Left ventricle myocardium inferior (tissue), 1 donor: ENCODE data around the gene KLK14. TPM values are rescaled to one million over a fixed set of nuclear protein-coding genes. Genes with fewer than 3 reads are reported as not detected.

ENCODE experiments used
- DNase-seq: peaks from one replicate; pipeline ENCODE4 v3.0.0-alpha.2; 2020
- H3K27ac ChIP-seq: fragments of 200-600 bp; replicated peaks from 2 replicates; pipeline ENCODE4 v1.8.0; 2021
- H3K27me3 ChIP-seq: fragments of 200-600 bp; 2 replicates; pipeline ENCODE4 v1.8.0; 2021; ENCODE audit warnings: low read depth
- H3K36me3 ChIP-seq: fragments of 200-600 bp; 2 replicates; pipeline ENCODE4 v1.8.0; 2021
- H3K4me1 ChIP-seq: fragments of 200-600 bp; 2 replicates; pipeline ENCODE4 v1.8.0; 2021
- H3K4me3 ChIP-seq: fragments of 200-600 bp; 2 replicates; pipeline ENCODE4 v1.8.0; 2021; ENCODE audit warnings: mild to moderate bottlenecking, moderate library complexity
- H3K9me3 ChIP-seq: fragments of 200-600 bp; replicated peaks from 2 replicates; pipeline ENCODE4 v1.8.0; 2021
- intact Hi-C: fragments of 100-400 bp; cut with micrococcal nuclease; formaldehyde crosslinking; loops from one replicate; pipeline ENCODE4 v1.11.0; 2022
- total RNA-seq: library from RNA; stranded (reverse); fragmentation: NEBNext Ultra II Directional; extraction: Animal tissue kit (Norgen Biotek cat#: 25700); gene quantifications from one replicate; pipeline ENCODE4 v1.2.1, GENCODE V29; 2021
- TF ChIP-seq, protein P1 (sequence below): fragments of 200-600 bp; IDR thresholded peaks from 2 replicates; pipeline ENCODE4 v1.8.0; 2021; ENCODE audit warnings: antibody characterized with exemption, mild to moderate bottlenecking, borderline replicate concordance
- donor health status: DM: no; HTN: yes; CAD: no; lungs with severe emphysema.

KLK14 gene
- total RNA-seq, 1 donor from 2014 or later = 1.6 TPM

DNA sequence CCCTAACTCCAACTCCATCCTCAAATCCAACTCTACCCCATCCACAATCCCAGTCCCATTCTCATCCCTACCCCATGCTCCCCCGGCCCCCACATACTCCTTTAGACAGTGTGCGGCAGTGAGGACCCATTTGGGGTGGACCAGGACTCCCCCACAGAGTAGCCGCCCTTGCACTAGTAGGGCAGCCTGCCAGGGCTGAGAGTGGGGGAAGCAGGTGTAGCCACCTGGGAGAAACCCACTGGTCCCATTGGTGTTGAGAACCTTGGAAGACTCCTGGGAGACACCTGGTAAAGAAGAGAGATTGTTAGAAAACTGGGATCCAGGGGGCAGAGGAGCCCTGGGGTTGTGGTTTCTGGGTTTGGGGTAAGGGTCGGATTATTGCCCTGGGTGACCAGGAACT, 22.4 kb downstream of the KLK14 start:
- Histone ChIP-seq H3K27ac (no peak overlapping the region), H3K4me3 (no peak overlapping the region), H3K4me1 (peaks cover 9% of the 10 kb centered on the region), H3K27me3 (peaks cover 57% of the 10 kb centered on the region), H3K36me3 (no peaks in the 10 kb centered on the region), H3K9me3 (no peaks in the 10 kb centered on the region)
- no peak for DNase-seq
- TF ChIP-seq, protein P1, sequence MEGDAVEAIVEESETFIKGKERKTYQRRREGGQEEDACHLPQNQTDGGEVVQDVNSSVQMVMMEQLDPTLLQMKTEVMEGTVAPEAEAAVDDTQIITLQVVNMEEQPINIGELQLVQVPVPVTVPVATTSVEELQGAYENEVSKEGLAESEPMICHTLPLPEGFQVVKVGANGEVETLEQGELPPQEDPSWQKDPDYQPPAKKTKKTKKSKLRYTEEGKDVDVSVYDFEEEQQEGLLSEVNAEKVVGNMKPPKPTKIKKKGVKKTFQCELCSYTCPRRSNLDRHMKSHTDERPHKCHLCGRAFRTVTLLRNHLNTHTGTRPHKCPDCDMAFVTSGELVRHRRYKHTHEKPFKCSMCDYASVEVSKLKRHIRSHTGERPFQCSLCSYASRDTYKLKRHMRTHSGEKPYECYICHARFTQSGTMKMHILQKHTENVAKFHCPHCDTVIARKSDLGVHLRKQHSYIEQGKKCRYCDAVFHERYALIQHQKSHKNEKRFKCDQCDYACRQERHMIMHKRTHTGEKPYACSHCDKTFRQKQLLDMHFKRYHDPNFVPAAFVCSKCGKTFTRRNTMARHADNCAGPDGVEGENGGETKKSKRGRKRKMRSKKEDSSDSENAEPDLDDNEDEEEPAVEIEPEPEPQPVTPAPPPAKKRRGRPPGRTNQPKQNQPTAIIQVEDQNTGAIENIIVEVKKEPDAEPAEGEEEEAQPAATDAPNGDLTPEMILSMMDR = no peak
- intact Hi-C loops = no loop called here

DNA sequence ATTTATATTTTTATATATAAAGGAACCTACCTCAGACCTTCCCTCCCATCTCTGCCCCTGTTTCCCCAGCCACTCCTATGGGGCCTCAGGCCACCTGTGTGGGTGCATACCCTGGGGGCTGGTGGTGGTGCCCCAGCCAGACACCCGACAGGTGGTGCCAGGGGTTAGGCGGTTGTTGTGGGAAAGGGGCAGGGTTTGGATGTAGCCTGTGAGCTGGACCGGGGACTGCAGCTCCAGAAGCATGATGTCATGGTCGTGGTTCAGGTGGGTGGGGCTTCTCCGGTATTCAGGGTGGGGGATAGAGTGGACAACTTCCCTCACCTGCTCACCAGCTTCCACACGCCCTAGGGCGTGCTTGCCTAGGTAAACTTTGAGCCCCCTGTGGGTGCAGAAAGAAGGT, 23.0 kb downstream of the KLK14 start:
- Histone ChIP-seq H3K36me3 (no peaks in the 10 kb centered on the region), H3K27ac (no peak overlapping the region), H3K9me3 (no peaks in the 10 kb centered on the region), H3K4me1 (peaks cover 3% of the 10 kb centered on the region), H3K4me3 (no peak overlapping the region), H3K27me3 (peaks cover 57% of the 10 kb centered on the region)
- intact Hi-C loops = no loop called here
- no peak for DNase-seq
- TF ChIP-seq, protein P1 = no peak

DNA sequence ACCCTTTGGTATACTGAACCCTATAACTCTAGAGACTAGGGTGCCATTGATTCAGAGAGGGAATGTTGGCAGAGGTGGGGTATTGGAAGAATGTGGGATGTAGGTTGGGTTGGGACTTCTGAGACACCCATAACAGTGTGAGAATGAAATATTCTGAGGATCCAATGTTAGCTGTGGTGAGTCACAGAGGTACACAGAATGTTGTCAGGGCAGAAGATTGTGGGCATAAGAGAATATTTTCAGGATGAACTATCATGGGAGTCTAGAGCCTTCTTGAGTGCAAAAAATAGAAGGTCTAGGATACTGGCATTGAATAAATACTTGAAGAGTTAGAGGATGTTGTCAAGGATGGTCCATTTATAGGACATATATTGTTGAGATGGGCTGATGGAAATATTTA, 26.8 kb downstream of the KLK14 start:
- Histone ChIP-seq H3K27me3 (peaks cover 51% of the 10 kb centered on the region), H3K36me3 (no peaks in the 10 kb centered on the region), H3K4me1 (no peaks in the 10 kb centered on the region), H3K9me3 (no peaks in the 10 kb centered on the region), H3K4me3 (no peak overlapping the region), H3K27ac (no peak overlapping the region)
- TF ChIP-seq, protein P1 = no peak
- no peak for DNase-seq
- intact Hi-C loops = no loop called here

DNA sequence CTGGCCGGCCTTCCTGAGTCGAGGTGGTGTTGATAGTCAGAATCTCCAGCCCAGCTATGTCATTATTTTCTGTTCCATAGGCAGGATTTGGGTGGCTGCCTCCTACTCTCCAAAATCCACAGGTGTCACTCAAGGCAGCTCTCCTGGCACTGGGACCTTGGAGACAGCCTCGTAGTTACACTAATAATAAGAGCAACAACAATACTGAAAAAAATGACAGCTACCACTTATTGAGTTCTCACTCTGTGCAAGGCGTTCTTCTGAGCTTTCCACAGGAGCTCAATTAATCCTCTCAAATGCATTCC, 35.7 kb downstream of the KLK14 start:
- DNase-seq = no peak
- intact Hi-C loops = no loop called here
- TF ChIP-seq, protein P1 = no peak
- H3K27me3 ChIP-seq = peaks cover 21% of the 10 kb centered on the region
- H3K4me3 ChIP-seq = no peak overlapping the region
- no peaks in the 10 kb centered on the region for H3K36me3 ChIP-seq
- H3K4me1 ChIP-seq = no peaks in the 10 kb centered on the region
- H3K9me3 ChIP-seq = peaks cover 6% of the 10 kb centered on the region
- H3K27ac ChIP-seq = no peak overlapping the region

DNA sequence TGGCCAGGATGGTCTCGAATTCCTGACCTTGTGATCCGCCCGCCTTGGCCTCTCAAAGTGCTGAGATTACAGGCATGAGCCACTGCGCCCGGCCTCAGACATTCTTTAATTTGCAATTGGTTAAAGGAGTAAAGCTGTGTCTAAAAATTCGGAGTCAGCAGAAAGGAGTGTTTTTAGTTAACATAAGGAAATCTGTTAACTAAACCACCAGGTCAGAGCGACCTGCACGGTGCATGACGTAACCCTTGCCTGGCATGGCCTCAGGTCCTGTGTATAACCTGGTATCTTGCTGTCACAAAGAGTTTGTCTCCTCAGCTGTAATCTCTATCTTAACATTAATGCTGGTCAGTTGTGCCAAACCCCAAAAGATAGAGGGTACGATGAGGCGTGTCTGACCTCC, 38.4 kb downstream of the KLK14 start:
- H3K9me3 ChIP-seq = no peaks in the 10 kb centered on the region
- H3K4me1 ChIP-seq = no peaks in the 10 kb centered on the region
- no peaks in the 10 kb centered on the region for H3K36me3 ChIP-seq
- H3K4me3 ChIP-seq = no peak overlapping the region
- TF ChIP-seq, protein P1 = no peak
- H3K27ac ChIP-seq = no peak overlapping the region
- intact Hi-C loops = no loop called here
- peaks cover 13% of the 10 kb centered on the region for H3K27me3 ChIP-seq
- DNase-seq = no peak

DNA sequence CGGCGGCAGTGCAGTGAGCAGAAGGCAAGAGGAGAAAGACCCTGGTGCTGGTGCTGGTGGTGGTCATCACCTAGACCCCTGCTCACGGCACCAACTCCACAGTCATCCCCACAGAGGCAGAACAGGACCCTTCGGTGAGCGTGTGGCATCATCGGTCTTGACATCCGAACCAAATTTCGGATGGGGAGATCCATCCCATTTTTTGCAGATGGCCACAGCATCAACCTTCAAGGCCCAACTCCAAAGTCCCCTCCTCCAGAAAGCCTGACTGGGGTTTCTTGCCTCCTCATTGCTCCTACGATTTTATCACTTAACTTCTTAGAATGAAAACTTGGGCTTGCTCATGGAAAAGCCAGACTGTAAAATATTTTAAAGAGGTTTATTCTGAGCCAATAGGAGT, 39.2 kb downstream of the KLK14 start:
- H3K4me1 ChIP-seq = no peaks in the 10 kb centered on the region
- H3K27me3 ChIP-seq = peaks cover 8% of the 10 kb centered on the region
- no peak for DNase-seq
- no peaks in the 10 kb centered on the region for H3K9me3 ChIP-seq
- H3K4me3 ChIP-seq = no peak overlapping the region
- no peak overlapping the region for H3K27ac ChIP-seq
- H3K36me3 ChIP-seq = no peaks in the 10 kb centered on the region
- intact Hi-C loops = no loop called here
- TF ChIP-seq, protein P1 = no peak
